ENCODE results near the gene RNF39.
A peak's percentile ranks its signal among the peaks of the same experiment; 100 is the strongest.
"Not testable (repeated sequence)": the region's sequence is repeated elsewhere in the genome, so short reads cannot be mapped to it uniquely, and the experiment has no call there.

Gene RNF39

DNA sequence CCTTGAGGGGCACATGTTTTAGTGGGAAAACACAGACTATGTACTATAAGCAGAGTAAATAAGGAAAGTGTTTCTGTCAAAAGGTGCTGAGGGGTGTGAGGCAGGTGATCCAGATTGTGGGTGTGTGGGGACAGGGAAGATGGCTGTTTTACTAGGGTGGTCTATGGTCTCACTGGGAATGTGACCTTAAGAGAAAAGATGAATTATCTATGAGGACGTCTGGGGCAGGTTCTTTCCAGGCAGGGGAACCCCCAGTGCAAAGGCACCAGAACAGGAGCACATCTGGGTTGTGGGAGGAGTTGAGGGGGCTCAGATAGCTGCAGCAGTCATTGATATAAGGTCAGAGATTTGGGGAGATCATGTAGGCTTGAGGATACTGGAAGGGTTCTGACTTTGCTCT lies 32.7 kb downstream of the RNF39 start:
- TF ChIP-seq POLR2A (IDR thresholded peaks at IDR 0.05; ENCODE audit: low read depth, low read length) = no peak
- no peak for TF ChIP-seq PAX5 (IDR thresholded peaks at IDR 0.05; ENCODE audit: insufficient read depth, low read length, severe bottlenecking)
- TF ChIP-seq TAF1 (IDR thresholded peaks at IDR 0.05; ENCODE audit: low read depth, low read length) = no peak
- TF ChIP-seq POLR2AphosphoS5 (IDR thresholded peaks at IDR 0.05; ENCODE audit: low read depth, low read length) = no peak
- no peak for TF ChIP-seq POU2F2 (IDR thresholded peaks at IDR 0.05; ENCODE audit: low read depth, low read length)
- TF ChIP-seq SPI1 (IDR thresholded peaks at IDR 0.05; ENCODE audit: low read depth, low read length) = no peak
- DNase-seq (ENCODE audit: insufficient read length, low spot score) (no peak), FAIRE-seq (no peak)

DNA sequence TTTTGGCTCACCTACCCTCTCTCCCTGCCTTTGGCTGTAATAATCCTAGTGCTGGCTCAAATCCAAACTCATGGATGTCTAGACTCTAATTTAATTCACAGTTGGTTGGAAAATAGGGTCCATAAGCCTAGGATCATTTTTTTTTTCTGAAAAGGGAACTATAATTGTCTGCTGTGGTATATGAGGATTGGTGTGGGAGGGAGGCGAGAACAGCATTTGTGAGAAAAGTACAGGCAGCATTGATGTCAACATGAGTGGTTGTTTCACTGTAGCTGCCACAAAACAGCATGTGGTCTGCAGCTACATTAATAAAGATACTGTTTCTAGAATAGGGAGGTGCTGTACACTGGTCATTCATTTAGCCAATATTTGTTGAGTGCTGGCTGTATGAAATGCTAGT lies 33.1 kb downstream of the RNF39 start:
- DNase-seq (ENCODE audit: insufficient read length, low spot score) (no peak), FAIRE-seq (peak; percentile 52)
- no peak for TF ChIP-seq POU2F2 (IDR thresholded peaks at IDR 0.05; ENCODE audit: low read depth, low read length)

DNA sequence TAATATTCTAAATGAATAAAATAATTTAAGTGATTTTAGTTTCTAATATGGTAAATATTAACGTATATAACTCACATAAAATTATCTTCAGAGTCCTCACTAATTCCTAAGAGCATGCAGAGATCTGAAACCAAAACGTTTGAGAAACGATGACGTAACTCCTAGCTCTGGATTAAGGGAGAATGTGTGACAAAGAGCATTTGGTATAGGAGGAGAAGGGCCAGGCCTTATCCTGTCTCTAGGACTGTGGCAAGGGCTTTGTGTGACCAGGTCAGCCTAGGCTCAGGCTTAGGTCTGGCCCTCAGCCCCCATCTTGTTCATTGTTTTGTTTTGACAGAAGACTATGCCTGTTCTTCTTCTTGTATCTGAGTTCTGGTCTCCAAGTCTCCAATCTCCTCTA lies 33.7 kb downstream of the RNF39 start:
- FAIRE-seq (no peak), DNase-seq (ENCODE audit: insufficient read length, low spot score) (no peak)
- no peak for TF ChIP-seq POU2F2 (IDR thresholded peaks at IDR 0.05; ENCODE audit: low read depth, low read length)
- no peak for TF ChIP-seq PAX5 (IDR thresholded peaks at IDR 0.05; ENCODE audit: insufficient read depth, low read length, severe bottlenecking)
- TF ChIP-seq POLR2A (IDR thresholded peaks at IDR 0.05; ENCODE audit: low read depth, low read length) = no peak
- TF ChIP-seq POLR2AphosphoS5 (IDR thresholded peaks at IDR 0.05; ENCODE audit: low read depth, low read length) = no peak

DNA sequence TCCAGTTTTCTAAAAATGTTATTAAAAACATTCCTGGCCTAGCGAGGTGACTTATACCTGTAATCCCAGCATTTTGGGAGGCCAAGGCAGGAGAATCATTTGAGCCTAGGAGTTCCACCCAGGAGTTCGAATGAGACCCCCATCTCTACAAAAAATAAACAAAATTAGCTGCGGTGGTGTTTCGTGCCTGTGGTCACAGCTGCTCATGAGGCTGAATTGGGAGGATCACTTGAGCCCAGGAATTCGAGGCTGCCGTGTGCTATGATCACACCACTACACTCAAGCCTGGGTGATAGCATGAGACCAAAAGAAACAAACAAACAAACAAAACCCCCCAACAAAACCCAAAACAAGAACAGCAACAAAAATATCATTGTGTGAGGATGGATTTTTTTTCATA lies 34.3 kb downstream of the RNF39 start:
- no peak for TF ChIP-seq TAF1 (IDR thresholded peaks at IDR 0.05; ENCODE audit: low read depth, low read length)
- TF ChIP-seq POLR2AphosphoS5 (IDR thresholded peaks at IDR 0.05; ENCODE audit: low read depth, low read length) = no peak
- no peak for TF ChIP-seq SPI1 (IDR thresholded peaks at IDR 0.05; ENCODE audit: low read depth, low read length)
- no peak for TF ChIP-seq POLR2A (IDR thresholded peaks at IDR 0.05; ENCODE audit: low read depth, low read length)
- DNase-seq (ENCODE audit: insufficient read length, low spot score) (no peak), FAIRE-seq (no peak)

DNA sequence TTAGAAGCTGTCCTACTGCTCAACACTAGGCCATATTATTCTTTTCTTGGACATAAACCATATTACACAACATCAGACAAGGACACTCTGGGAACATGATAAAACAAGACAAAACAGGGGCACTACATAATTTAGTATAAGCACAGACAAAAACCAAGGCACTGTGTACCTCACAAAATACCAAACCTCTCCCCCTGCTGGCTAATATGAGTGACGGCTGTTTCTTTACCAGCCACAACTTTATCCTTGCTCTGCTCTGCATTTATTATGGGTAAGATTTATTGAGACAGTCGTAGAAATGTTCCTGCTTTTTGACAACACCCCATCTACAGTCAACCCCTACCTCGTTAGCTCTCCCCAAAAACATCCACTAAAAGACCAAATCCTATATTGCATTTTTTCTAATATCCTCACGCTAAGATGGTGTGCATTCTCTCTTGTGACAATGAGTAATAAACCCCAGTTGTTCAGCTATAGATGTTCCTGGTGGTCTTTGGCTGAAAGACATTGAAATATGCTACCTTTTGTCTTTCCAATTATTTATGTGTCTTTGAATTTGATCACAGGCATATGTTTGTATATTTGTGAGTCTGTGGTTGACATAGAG lies 38.3 kb downstream of the RNF39 start:
- TF ChIP-seq SPI1 (IDR thresholded peaks at IDR 0.05; ENCODE audit: low read depth, low read length) (no peak), POLR2AphosphoS5 (IDR thresholded peaks at IDR 0.05; ENCODE audit: low read depth, low read length) (no peak), TAF1 (IDR thresholded peaks at IDR 0.05; ENCODE audit: low read depth, low read length) (no peak), POU2F2 (IDR thresholded peaks at IDR 0.05; ENCODE audit: low read depth, low read length) (no peak), POLR2A (IDR thresholded peaks at IDR 0.05; ENCODE audit: low read depth, low read length) (no peak), PAX5 (IDR thresholded peaks at IDR 0.05; ENCODE audit: insufficient read depth, low read length, severe bottlenecking) (no peak)
- DNase-seq (ENCODE audit: insufficient read length, low spot score) (peak; percentile 10), FAIRE-seq (peak; percentile 68)

DNA sequence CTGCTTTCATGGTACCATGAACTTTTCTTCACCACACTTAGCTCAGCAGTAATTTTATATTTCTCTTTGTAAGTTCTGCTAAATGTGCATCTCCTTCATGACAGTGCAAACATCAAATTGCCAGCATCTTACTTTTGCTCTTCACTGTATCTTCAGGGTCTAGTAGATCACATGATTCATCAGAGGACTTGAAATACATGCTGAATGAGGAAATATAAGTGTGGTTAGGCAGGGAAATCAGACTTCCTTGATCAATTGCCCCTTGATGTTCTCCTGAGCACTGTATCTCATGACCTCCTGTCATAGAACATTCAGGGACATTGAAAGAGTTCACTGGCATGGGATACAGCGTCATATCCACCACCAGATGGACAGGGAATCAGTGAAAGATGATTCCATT lies 39.8 kb downstream of the RNF39 start:
- TF ChIP-seq PAX5 (IDR thresholded peaks at IDR 0.05; ENCODE audit: insufficient read depth, low read length, severe bottlenecking) (no peak), POLR2AphosphoS5 (IDR thresholded peaks at IDR 0.05; ENCODE audit: low read depth, low read length) (no peak), POLR2A (IDR thresholded peaks at IDR 0.05; ENCODE audit: low read depth, low read length) (no peak), SPI1 (IDR thresholded peaks at IDR 0.05; ENCODE audit: low read depth, low read length) (no peak), POU2F2 (IDR thresholded peaks at IDR 0.05; ENCODE audit: low read depth, low read length) (no peak), TAF1 (IDR thresholded peaks at IDR 0.05; ENCODE audit: low read depth, low read length) (no peak)
- DNase-seq (ENCODE audit: insufficient read length, low spot score) (no peak), FAIRE-seq (no peak)

DNA sequence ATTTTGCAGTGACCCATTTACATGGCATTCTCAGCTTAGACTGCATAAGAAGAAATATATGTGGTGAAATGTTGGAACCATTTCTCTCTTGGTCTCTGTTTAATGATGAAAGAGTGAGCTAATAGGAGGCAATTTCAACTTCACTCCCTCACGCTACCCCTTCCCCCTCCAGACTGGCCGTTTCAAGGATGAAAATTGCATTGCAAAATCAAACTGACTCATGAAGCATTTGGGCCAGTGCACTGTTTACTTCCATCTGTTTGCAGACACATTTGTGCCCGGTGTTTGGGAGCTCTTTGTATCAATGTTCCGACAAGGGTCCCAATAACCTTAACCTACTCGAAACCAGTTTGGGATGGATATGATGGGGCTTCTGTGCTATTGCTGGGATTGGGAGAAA lies 42.1 kb downstream of the RNF39 start:
- DNase-seq (ENCODE audit: insufficient read length, low spot score) = not testable (repeated sequence)

DNA sequence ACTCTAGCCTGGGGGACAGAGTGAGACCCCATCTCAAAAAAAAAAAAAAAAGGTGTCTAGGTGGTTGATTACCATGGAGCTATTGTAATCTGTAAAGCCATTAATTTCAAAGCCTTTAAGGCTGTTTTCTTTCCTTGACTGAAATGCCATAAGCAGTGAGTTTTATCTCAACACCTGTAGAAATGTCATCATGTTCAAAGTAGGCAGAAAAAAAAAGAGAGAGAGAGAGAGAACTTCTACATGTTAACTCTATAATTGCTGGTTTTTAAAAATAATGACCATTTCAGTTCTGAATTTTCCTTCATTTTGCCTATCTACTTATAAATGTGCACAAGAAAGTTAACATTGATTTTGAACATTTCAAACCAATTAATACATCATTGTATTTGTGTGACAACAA lies 44.2 kb downstream of the RNF39 start:
- no peak for TF ChIP-seq POLR2AphosphoS5 (IDR thresholded peaks at IDR 0.05; ENCODE audit: low read depth, low read length)
- TF ChIP-seq SPI1 (IDR thresholded peaks at IDR 0.05; ENCODE audit: low read depth, low read length) = no peak
- no peak for TF ChIP-seq TAF1 (IDR thresholded peaks at IDR 0.05; ENCODE audit: low read depth, low read length)
- no peak for TF ChIP-seq POU2F2 (IDR thresholded peaks at IDR 0.05; ENCODE audit: low read depth, low read length)
- no peak for TF ChIP-seq PAX5 (IDR thresholded peaks at IDR 0.05; ENCODE audit: insufficient read depth, low read length, severe bottlenecking)
- FAIRE-seq = no peak
- DNase-seq (ENCODE audit: insufficient read length, low spot score) = no peak

More for the DNA sequence above, 42.1 kb downstream of the RNF39 start:
- not testable (repeated sequence) for FAIRE-seq

DNA sequence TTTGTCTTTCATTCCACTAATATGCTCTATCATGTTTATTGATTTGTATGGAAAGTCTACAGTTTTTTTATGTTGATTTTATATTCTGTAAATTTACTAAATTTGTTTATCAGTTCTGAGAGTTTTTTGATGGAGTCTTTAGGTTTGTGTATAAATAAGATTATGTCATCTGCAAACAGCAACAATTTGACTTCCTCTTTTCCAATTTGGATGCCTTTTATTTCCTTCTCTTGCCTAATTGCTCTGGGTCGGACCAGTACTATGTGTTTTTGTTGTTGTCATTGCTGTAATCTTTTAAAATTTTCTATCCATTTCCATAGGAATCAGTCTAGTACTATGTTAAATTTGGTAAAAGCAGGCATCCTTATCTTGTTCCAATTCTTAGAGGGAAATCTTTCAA lies 46.0 kb downstream of the RNF39 start:
- no peak for DNase-seq (ENCODE audit: insufficient read length, low spot score)
- FAIRE-seq = no peak
- TF ChIP-seq POLR2A (IDR thresholded peaks at IDR 0.05; ENCODE audit: low read depth, low read length) (no peak), SPI1 (IDR thresholded peaks at IDR 0.05; ENCODE audit: low read depth, low read length) (0 out of 2 replicates have a peak, but pooled peaks have one; percentile 27)

DNA sequence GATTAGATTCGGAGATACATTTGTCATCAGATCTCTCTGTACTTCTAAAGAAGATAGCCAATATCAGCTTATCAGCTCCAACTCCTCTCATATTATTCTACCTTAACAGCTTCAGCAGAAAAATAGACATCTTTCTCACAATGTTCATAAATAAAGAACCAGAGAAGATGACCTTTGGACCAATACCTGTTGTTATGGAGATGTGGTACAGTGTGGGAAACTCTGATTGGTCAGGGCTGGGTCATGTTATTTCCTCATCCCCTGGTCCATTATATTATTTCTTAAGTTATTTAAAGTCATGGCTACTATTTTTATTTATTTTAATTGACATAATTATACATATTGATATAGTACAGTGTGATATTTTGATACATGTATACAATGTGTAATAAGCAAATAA lies 50.4 kb downstream of the RNF39 start:
- DNase-seq (ENCODE audit: insufficient read length, low spot score) = no peak

DNA sequence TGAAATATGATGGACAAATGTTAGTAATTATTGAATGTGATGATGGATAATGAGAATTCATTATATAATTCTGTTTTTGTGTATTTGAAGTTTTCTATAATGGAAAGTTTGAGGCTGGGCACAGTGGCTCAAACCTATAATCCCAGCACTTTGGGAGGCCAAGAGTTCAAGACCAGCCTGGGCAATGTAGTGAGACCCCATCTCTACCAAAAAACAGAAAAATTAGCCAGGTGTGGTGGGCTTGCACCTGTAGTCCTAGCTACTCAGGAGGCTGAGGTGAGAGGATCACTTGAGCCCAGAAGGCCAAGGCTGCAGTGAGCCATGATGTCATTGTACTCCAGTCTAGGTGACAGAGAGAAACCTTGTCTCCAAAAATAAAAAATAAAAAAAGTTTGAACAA lies 52.9 kb downstream of the RNF39 start:
- not testable (repeated sequence) for DNase-seq (ENCODE audit: insufficient read length, low spot score); FAIRE-seq

More for the DNA sequence above, 50.4 kb downstream of the RNF39 start:
- TF ChIP-seq POU2F2 (IDR thresholded peaks at IDR 0.05; ENCODE audit: low read depth, low read length) (no peak), PAX5 (IDR thresholded peaks at IDR 0.05; ENCODE audit: insufficient read depth, low read length, severe bottlenecking) (no peak), TAF1 (IDR thresholded peaks at IDR 0.05; ENCODE audit: low read depth, low read length) (no peak), SPI1 (IDR thresholded peaks at IDR 0.05; ENCODE audit: low read depth, low read length) (no peak), POLR2A (IDR thresholded peaks at IDR 0.05; ENCODE audit: low read depth, low read length) (no peak), POLR2AphosphoS5 (IDR thresholded peaks at IDR 0.05; ENCODE audit: low read depth, low read length) (no peak)
- FAIRE-seq = no peak
